RPMI7951 (cell line): Measurements from ENCODE around the gene RPS6KA4. TPM values are rescaled to one million over a fixed set of nuclear protein-coding genes. Genes with fewer than 3 reads are reported as not detected.
"Not testable (repeated sequence)": the region's sequence is repeated elsewhere in the genome, so short reads cannot be mapped to it uniquely, and the experiment has no call there.

Experiments
- DNase-seq: peaks from one replicate; pipeline ENCODE4 v3.0.0-alpha.2; 2012; ENCODE audit warnings: low read depth
- total RNA-seq: library from RNA; depleted of rRNA; stranded (reverse); fragments of >200 nt; shearing (Covaris generic); gene quantifications from 2 replicates; pipeline ENCODE4 v1.2.3, GENCODE V29; 2014; rRNA removed

The RPS6KA4 gene
- total RNA-seq, result 20.8 and 35.0 TPM in 2 replicates

DNA sequence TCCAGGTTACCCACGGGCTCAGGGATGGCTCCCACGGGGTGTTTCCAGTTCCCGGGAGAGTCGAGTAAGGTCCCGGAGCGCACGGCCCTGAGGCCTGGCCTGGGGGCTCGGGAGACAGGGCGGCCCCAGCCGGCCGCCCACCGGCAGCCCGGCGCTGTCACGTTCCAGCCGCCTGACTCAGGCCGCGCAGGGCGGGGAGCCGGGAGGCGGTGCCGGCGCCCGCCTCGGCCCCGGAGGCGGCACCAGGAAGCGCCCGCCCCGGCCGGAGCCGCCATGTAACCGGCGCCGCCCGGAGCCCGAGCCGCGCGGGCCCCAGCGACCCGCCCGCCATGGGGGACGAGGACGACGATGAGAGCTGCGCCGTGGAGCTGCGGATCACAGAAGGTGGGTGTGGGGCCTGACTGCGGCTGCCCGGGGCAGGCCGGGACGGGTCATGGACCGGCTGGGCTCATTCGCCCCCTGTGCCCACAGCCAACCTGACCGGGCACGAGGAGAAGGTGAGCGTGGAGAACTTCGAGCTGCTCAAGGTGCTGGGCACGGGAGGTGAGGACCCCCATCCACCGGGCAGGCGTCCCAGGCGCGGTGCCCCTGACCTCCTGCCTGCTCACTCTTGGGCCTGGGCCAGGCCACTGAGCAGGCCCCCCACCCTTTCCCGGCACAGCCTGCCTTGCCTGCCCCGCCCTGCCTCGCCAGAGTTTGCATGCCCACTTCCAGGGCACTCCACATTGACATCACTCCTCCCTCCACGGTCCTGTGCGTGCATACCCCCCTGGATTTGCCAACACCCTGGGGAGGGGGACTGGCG is at the start of gene RPS6KA4:
RPS6KA4 (plus strand) TSS at position 256 of the 805 bp plus-strand sequence; CDS start at position 330, 74 bp downstream.
- peak; percentile 68 for DNase-seq

DNA sequence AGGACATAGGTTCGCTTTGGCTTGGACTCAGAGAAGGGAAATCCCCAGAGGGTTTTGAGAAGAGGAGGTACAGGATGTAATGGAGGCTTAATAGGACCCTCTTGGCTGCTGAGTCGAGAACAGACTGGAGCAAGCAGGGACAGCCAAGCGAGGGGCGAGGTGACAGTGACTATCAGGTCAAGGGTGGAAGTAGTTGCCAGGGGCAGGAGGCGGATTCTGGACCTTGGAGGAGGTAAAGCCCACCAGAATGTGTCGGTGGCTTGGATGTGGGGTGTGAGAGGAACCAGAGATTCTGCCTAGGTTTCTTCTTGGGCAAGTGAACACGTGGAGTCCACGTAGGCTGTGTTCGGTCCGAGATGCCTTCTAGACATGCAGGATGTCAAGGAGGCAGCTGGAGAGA is 46.0 kb upstream of the RPS6KA4 start:
- DNase-seq, result no peak

DNA sequence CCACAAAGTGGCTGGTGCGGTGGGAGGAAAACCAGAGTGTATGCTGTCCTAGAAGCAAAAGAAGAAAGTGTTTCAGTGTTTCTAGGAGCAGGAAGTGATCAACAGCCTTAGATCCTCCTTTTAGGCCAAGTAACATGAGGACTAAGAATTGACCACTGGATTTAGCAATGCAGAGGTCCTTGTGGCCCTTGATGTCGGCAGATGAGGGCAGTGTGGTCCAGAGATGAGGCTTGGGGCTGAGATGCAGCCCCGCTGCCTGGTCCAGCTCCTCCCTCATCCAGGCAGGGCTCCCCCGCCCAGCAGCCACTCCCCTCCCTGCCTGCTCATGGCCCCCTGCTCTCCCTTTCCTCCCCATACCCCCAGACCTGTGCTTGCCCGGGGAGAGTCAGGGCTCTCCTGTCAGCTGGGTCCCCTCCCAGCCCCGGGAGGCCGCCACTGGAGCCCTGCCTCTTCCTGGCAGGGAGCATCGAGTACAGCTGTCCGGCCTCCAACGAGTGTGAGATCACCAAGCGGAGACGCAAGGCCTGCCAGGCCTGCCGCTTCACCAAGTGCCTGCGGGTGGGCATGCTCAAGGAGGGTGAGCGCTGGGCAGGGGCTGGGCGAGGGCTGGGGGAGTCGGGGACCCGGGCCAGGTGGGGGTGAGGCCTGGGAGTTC is 45.3 kb upstream of the RPS6KA4 start:
- no peak for DNase-seq

DNA sequence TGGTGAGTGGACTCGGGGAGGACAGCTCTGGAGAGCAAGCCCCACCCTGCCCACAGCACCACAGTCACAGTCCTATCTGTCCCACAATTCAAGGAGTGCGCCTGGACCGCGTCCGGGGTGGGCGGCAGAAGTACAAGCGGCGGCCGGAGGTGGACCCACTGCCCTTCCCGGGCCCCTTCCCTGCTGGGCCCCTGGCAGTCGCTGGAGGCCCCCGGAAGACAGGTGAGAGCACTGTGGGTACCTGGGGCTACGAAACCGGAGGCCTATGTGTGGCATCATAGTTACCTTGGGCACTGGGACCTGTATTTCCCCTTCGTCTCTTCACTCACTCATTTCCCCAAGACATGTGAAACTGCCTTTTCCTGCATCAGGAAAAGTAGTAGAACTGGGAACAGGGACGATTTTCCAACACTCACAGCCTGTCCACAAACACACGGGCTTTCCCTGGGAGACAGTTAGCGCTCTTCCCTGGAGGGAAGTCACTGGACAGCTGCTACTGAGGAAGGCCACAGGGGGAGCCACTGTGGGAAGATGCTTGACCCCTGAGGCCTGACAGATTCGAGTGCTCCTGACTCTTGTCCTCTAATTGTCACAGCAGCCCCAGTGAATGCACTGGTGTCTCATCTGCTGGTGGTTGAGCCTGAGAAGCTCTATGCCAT is 44.7 kb upstream of the RPS6KA4 start:
- DNase-seq, result no peak

DNA sequence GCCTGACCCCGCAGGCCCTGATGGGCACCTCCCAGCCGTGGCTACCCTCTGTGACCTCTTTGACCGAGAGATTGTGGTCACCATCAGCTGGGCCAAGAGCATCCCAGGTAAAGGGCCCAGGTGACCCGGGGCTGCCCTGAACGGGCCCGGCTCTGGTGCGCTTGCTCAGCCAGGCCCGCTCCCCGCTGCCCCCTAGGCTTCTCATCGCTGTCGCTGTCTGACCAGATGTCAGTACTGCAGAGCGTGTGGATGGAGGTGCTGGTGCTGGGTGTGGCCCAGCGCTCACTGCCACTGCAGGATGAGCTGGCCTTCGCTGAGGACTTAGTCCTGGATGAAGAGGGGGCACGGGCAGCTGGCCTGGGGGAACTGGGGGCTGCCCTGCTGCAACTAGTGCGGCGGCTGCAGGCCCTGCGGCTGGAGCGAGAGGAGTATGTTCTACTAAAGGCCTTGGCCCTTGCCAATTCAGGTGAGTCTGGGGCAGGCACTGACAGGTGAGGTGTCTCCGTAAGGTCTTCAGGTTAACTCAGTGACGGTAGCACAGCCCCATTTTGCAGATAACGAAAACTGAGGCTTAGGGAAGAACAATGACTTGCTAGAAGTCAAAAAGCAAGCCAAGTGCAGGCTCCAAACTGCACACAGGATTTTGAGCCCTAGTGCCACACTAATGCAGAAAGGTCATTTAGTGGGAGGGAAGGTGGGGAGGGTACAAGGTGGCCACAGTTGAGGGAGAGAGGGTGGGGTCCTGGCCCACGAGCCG is 44.0 kb upstream of the RPS6KA4 start:
- no peak for DNase-seq

DNA sequence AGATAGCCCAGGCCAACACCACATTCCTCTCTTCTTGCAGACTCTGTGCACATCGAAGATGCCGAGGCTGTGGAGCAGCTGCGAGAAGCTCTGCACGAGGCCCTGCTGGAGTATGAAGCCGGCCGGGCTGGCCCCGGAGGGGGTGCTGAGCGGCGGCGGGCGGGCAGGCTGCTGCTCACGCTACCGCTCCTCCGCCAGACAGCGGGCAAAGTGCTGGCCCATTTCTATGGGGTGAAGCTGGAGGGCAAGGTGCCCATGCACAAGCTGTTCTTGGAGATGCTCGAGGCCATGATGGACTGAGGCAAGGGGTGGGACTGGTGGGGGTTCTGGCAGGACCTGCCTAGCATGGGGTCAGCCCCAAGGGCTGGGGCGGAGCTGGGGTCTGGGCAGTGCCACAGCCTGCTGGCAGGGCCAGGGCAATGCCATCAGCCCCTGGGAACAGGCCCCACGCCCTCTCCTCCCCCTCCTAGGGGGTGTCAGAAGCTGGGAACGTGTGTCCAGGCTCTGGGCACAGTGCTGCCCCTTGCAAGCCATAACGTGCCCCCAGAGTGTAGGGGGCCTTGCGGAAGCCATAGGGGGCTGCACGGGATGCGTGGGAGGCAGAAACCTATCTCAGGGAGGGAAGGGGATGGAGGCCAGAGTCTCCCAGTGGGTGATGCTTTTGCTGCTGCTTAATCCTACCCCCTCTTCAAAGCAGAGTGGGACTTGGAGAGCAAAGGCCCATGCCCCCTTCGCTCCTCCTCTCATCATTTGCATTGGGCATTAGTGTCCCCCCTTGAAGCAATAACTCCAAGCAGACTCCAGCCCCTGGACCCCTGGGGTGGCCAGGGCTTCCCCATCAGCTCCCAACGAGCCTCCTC is 43.1 kb upstream of the RPS6KA4 start:
- DNase-seq, result not testable (repeated sequence)

DNA sequence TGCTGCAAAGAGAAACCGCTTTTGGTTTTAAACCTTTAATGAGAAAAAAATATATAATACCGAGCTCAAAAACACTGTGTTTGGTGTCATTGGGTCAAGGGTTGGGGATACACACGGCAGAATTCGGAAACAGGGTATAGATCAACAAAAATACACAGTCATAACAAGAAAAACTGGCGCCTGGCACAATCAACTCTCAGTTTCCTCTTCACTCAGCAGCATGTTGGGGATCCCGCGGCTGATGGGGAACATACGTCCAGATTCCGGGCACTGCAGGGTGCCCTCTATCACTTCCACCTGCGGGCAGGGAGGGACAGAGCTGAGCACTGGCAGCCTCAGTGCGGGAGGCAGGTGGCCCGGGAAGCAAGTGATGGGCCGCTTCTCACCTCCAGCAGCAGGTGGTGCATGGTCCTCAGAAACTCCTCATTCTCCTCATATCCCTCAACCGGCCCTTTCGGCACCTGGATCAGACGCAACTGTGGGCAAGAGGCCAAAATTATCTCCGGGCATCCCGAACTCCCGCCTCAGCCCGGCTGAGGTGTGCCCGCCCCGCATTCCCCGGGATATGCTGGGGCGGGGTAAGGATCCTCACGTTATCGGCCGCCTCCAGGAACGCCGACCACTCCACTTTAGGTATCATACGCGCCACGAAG is 42.2 kb upstream of the RPS6KA4 start:
- DNase-seq, result peak; percentile 25

DNA sequence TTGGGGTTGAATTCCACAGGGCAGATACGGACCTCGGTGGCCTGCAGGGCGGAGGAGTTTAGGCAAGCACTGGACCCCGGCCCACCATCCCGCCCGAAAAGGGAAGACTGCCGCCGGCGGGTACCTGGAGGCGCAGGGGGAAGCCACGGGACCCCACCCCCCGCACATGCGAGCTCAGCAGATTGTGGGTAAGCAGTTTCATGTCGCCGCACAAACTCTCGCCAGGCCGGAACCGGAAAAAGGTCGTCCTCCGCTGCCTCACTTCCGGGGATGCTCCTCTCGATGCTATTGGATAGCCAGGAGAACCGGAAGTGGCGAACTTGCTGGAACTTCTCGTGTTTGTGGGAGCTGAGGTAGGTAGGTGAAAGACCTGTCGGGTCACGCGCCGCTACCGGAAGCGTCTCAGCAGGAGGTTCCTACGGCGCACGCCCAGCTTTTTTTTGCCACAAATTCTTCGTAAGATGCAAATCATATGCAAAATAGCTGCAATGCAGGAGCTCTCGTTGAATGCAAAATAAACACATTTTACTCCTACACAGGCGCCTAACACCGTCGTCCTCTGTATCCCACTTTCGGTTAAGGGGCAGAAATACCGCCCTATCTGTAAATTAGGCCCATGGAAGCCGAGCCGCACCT is 41.5 kb upstream of the RPS6KA4 start, which contains the start of gene TRMT112:
TRMT112 (minus strand) TSS at position 235 of the 636 bp plus-strand sequence; CDS start at position 202, 33 bp downstream.
- peak; percentile 98 for DNase-seq

DNA sequence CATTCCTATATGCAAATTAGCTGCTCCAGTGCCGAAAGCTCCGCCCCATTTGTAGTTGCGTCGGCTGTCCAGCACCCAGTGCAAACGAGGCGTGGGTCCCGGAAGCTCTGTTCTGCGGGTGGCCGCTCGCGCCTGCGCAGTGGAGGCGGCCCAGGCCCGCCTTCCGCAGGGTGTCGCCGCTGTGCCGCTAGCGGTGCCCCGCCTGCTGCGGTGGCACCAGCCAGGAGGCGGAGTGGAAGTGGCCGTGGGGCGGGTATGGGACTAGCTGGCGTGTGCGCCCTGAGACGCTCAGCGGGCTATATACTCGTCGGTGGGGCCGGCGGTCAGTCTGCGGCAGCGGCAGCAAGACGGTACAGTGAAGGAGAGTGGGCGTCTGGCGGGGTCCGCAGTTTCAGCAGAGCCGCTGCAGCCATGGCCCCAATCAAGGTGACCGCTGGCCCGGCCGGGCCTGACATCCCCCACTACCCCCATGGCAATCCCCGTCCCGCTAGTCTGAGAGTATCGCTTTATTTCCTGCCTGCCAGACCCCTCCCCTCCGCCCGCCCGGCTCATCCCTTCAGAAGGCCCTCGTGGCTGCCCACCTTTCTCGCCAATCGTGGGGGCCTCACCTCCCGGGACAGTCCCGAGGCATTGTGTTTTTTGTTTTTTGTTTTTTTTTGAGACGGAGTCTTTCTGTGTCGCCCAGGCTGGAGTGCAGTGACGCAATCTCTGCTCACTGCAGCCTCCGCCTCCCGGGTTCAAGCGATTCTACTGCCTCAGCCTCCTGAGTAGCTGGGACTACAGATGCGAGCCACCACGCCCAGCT is 40.8 kb upstream of the RPS6KA4 start, which contains the start of gene PRDX5:
PRDX5 (plus strand) TSS at position 161 of the 805 bp plus-strand sequence; CDS start at position 256, 95 bp downstream.
- peak; percentile 96 for DNase-seq

DNA sequence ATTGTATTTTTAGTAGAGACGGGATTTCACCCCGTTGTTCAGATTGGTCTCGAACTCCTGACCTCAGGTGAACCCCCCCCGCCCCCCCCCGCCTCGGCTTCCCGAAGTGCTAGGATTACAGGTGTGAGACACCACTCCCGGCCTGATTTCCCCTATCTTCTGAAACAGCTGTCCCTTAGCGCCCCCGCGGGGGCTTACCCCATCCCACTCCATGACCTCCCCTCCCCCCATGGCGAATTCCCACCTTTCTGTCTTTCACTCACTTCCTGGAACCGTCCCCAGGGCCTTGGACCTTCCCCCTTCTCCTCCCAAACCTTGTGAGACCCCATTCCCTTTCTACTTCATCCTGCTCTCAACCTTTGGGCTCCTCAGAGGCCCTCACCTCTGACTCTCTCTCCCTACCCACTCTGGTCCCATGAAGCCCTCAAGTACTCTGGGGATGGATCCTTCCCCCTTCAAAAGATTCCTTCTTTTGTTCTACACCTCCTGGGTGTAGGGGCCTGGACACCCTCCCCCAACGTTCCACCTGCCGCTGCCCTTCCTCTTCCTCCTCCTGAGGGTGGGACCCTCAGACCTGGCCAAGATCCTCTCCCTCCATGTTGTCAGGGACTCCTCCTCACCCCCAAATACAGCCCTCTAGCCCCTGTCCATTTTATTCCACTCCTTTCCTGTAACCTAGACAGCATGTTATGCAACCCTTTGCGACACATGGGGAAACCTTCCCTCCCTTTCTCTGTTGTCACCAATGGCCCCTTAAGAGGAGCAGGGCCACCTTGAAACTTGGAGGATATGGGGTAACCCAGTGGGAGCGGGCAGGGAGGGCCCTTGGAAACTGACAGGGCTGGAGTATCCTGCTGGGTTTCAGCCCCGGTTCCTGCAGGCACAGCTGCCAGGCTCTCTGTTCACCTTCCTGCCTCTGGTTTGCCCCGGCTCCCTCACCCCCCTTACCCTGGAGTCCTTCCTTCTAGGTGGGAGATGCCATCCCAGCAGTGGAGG is 39.9 kb upstream of the RPS6KA4 start:
- DNase-seq, result no peak

DNA sequence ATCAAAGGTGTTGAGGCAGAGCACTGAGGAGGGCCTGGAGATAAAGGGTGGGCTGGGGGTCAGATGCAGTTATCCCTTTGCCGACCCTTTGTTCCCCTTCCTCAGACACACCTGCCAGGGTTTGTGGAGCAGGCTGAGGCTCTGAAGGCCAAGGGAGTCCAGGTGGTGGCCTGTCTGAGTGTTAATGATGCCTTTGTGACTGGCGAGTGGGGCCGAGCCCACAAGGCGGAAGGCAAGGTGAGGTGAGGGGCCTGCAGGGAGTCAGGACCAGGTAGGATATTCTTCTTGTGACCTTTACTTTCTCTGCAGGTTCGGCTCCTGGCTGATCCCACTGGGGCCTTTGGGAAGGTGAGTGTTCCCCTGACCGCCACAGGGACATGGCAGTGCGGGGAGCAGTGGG is 38.4 kb upstream of the RPS6KA4 start:
- no peak for DNase-seq

DNA sequence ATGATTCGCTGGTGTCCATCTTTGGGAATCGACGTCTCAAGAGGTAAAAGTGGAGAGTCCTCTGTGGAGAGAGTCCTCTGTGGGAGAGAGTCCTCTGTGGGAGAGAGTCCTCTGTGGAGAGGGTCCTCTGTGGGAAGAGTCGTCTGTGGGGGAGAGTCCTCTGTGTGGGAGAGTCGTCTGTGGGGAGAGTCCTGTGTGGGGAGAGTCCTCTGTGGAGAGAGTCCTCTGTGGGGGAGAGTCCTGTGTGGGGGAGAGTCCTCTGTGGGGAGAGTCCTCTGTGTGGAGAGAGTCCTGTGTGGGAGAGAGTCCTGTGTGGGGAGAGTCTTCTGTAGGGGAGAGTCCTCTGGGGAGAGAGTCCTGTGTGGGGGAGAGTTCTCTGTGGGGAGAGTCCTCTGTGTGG is 37.9 kb upstream of the RPS6KA4 start:
- no peak for DNase-seq

DNA sequence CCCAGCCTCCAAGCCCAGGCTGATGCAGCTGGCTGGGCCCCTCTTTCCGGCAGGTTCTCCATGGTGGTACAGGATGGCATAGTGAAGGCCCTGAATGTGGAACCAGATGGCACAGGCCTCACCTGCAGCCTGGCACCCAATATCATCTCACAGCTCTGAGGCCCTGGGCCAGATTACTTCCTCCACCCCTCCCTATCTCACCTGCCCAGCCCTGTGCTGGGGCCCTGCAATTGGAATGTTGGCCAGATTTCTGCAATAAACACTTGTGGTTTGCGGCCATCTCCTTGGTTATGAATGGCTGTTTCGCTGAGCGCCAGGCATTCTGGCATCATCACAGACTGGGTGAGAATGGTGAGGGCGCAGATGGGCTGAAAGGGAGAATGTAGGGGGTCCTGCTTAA is 37.4 kb upstream of the RPS6KA4 start:
- DNase-seq, result no peak

DNA sequence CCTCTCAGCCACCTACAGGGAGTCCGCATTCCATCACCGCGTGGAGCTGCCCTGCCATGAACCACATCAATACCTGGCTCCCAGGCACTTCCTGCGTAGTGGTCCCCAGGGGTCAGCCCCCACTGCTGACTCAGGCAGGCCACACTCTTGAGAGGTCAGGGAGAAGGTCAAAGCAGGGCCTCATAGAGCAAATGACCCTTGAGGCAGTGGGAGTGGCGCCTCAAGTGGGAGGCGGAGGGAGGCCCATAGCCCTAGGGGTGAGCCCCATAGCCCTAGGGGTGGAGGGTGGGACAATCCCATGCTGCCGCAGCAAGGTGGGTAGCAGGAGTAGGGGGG is 36.1 kb upstream of the RPS6KA4 start:
- no peak for DNase-seq

DNA sequence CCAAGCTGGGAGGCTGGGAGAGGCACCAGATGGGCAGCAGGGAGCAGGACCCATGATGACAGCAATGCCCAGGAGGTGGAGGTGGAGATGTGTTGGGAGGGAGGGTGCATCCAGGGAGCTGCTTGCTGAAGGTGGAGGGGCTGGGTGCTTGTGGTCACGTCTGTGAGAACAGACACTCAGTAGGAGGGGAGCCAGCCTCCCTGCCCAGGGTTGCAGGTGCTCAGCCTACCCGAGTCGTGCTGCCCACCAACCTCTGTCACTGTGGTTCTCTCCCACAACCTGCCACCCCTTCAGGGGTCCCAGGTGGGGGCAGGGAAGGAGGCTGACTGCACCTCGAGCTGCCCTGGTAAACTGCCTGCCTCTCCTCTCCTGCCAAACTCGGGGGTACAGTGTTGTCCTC is 35.6 kb upstream of the RPS6KA4 start:
- DNase-seq, result no peak

DNA sequence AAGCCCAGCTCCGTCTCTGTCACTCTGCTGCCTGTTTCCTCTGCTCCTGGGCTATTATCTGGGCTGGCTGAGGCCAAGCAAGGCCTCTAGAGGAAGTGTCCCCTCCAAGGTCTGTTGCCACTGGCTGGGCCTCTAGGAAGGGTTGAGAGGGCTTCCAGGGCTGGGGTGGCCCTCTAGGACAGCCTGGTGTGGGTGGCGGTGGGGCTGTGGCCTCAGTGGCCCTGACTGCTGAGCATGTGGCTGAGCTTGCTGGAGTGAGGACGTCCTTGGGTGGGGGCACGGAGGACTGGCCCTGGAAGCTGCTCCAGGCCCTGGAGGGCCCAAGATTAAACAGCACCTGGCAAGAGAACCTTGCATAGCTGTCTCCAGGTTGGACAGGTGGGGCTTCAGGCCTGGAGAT is 35.0 kb upstream of the RPS6KA4 start:
- DNase-seq, result not testable (repeated sequence)

DNA sequence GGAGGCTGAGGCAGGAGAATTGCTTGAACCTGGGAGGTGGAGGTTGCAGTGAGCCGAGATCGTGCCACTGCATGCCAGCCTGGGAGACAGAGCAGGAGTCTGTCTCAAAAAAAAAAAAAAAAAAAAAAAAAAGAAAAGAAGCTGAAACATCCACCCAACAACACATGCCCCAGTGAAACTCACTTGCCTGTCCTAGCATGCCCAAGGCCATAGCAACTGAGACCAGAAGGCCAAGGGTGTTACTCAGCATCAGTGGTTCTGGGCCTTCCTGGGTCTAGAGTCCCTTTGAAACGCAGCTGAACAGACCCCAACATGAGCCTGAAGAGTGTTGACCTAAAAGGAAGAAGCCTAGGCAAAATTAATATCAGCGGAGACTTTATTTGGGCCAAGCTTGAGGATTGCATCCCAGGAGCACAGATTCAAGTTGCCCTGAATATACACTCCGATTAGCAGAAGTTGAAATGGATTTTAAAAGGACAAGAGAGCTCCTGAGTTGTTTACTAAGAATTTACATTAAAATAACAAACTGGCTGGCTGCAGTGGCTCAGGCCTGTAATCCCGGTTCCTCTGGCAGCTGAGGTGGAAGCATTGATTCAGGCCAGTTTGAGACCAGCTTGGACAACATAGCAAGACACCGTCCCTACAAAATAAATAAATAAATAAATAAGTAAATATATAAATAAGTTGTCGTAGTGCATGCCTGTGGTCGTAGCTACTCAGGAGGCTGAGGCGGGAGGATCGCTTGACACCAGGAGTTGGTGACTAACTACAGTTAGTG is 34.1 kb upstream of the RPS6KA4 start:
- no peak for DNase-seq
